ENCODE measurements around the gene SLC10A7. TPM values are rescaled to one million over a fixed set of nuclear protein-coding genes. Genes with fewer than 3 reads are reported as not detected.

SLC10A7 gene
- total and polyA plus RNA-seq, 2 of the 4 experiments (the other 2 are of a cell fraction), result 5.2 to 8.4 TPM

GRCh38 chr4:146534178-146534577, 12.4 kb upstream of the SLC10A7 start:
- Histone ChIP-seq H3K18ac (ENCODE audit: low read depth, low read length) (no peak overlapping the region), H2AK5ac (ENCODE audit: low read depth, low read length) (no peak overlapping the region)

More at GRCh38 chr4:146534178-146534577, 12.4 kb upstream of the SLC10A7 start:
- Histone ChIP-seq H3K9me1 (ENCODE audit: insufficient read depth, low read length) (no peaks in the 10 kb centered on the region), H3K9ac (ENCODE audit: low read depth, low read length) (no peak overlapping the region), H2BK120ac (ENCODE audit: low read depth, low read length) (no peak overlapping the region), H4K91ac (ENCODE audit: insufficient read depth, low read depth, low read length) (no peak overlapping the region), H4K5ac (ENCODE audit: low read depth, low read length) (no peak overlapping the region), H2AK9ac (replicated peaks; ENCODE audit: low read depth, low read length, poor library complexity) (no peak overlapping the region), H3K23ac (ENCODE audit: low read depth, low read length) (no peak overlapping the region), H3K14ac (replicated peaks; ENCODE audit: low read depth, low read length) (no peak overlapping the region), H2BK20ac (ENCODE audit: low read depth, low read length) (no peak overlapping the region), H3K79me1 (ENCODE audit: low read depth in 1 of 2, low read length in 2 of 2) (no peaks in the 10 kb centered on the region), H3K4me1 (ENCODE audit: control insufficient read depth, insufficient read depth, low read length) (no peaks in the 10 kb centered on the region), H2BK15ac (ENCODE audit: low read depth, low read length) (no peak overlapping the region), H3K4me3 (ENCODE audit: insufficient read depth, low read depth, low read length) (no peak overlapping the region), H3K27me3 (ENCODE audit: control insufficient read depth, insufficient read depth, low read length) (no peaks in the 10 kb centered on the region), H3K56ac (ENCODE audit: extremely low read depth, insufficient read depth, low read length) (no peak overlapping the region), H3K4ac (ENCODE audit: low read depth, low read length) (no peak overlapping the region), H4K8ac (ENCODE audit: low read depth in 2 of 2, low read length in 2 of 2) (no peak overlapping the region), H2BK5ac (ENCODE audit: low read depth, low read length, poor library complexity, severe bottlenecking) (no peak overlapping the region), H2AFZ (replicated peaks; ENCODE audit: low read length, poor library complexity) (no peak overlapping the region), H4K20me1 (ENCODE audit: insufficient read depth, low read length) (no peaks in the 10 kb centered on the region), H3K4me2 (ENCODE audit: low read depth, low read length) (no peak overlapping the region), H3K36me3 (ENCODE audit: control insufficient read depth, insufficient read depth, low read length) (no peaks in the 10 kb centered on the region), H3K27ac (ENCODE audit: insufficient read depth, low read length) (no peak overlapping the region), H3K9me3 (ENCODE audit: control insufficient read depth, insufficient read depth, low read length) (no peaks in the 10 kb centered on the region)
- no TSS peak for BruUV-seq (replicated peaks)
- DNase-seq (no peak), ATAC-seq (ENCODE audit: low read depth) (no peak)
- CTCF ChIA-PET, result no interaction called here
- in situ Hi-C loops (cut with MboI; ENCODE audit: low sequenced_read_pairs) (no loop called here), intact Hi-C loops (cut with micrococcal nuclease) (no loop called here), dilution Hi-C loops (cut with HindIII; ENCODE audit: low sequenced_read_pairs, unreplicated experiment) (no loop called here)
- TF ChIP-seq MAFK (IDR thresholded peaks at IDR 0.05; ENCODE audit: low read depth, low read length) (0 out of 2 replicates have a peak, but pooled peaks have one; percentile 21), CHD1 (IDR thresholded peaks at IDR 0.05; ENCODE audit: low read depth, low read length) (no peak), USF2 (IDR thresholded peaks at IDR 0.05; ENCODE audit: low read depth, low read length) (no peak), NFE2L2 (IDR thresholded peaks at IDR 0.05; ENCODE audit: low read depth, low read length) (no peak), BHLHE40 (IDR thresholded peaks at IDR 0.05; ENCODE audit: low read depth, low read length) (no peak), MXI1 (IDR thresholded peaks at IDR 0.05; ENCODE audit: borderline replicate concordance, low read depth, low read length) (no peak)
- POLR2A ChIA-PET (ENCODE audit: unreplicated experiment), result no interaction called here
